GM18520 (cell line): ENCODE data around the gene PFKP.
A peak's percentile ranks its signal among the peaks of the same experiment; 100 is the strongest.

Source experiments
- ATAC-seq: cut with Tn5 transposase; IDR thresholded peaks from one replicate; pipeline ENCODE4 v1.9.1; 2021; ENCODE audit not compliant: unreplicated experiment

The PFKP gene

DNA sequence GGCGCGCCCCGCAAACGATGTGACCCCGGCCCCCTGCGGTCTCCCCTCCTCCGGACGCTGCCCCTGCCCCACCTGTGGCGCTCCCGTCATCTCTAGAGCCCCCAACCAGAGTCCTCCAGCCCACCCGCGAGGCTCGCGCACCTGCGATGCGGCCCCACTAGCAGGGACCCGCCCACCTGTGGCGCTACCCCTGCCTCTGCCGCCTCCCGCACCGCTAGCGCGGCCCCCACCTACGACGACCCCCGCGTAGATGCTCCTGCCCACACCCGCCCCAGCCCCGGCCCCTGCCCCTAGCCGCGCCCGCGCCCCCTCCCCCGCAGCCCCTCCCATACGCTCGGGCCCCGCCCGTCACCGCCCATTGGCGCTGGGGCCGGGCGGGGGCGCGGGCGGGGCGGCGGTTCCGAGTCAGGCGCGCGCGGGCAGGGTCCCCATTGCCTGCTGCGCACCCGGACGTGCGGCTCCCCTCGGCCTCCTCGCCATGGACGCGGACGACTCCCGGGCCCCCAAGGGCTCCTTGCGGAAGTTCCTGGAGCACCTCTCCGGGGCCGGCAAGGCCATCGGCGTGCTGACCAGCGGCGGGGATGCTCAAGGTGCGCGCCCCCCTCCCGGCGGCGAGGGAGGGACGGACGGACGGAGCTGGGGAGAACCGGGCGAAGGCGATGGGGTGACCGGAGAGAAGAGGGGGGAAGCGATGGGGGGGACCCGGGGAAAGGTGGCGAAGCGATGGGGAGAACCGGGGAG is at the start of gene PFKP:
PFKP (plus strand) TSS at position 431 of the 741 bp plus-strand sequence; CDS start at position 479, 48 bp downstream.
- ATAC-seq, result peak; percentile 32

DNA sequence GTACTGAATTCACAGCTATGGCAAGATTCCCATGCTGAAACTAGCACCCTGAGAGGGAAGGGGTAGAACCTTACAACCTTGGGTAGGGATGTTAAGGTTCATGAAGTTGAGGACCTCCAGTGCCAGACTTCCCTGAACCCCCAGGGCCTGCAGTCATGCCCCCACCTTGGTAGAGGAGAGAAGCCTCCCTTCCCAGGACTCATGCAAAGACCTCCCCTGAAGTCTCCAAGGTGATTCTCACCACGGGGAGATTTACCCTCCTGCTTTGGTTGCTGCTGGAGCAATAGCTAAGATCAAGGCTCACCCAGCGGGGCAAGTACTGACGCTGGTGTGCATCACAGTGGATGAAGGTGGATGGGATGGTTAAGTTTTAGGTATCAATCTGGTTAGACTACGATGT is 49.1 kb upstream of the PFKP start:
- no peak for ATAC-seq

DNA sequence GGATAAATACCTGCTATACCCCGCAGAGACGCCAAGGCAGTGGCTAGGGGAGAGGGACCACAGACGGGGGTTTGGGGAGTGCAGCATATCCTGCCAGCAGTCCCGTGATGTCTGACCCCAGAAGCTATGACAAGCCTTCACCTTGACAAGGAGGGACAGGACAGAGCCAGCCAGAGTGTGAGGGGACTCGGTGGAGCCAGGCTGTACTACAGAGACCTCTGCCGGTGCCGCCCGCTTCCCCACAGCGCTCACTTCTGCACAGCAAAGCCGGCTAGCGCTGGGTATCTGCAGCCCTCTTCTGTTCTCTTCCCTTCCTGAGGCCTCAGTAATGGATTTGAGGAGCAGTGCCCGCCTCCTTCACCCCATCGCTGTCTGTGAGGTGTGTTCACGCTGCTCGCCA is 47.0 kb upstream of the PFKP start:
- ATAC-seq, result no peak

DNA sequence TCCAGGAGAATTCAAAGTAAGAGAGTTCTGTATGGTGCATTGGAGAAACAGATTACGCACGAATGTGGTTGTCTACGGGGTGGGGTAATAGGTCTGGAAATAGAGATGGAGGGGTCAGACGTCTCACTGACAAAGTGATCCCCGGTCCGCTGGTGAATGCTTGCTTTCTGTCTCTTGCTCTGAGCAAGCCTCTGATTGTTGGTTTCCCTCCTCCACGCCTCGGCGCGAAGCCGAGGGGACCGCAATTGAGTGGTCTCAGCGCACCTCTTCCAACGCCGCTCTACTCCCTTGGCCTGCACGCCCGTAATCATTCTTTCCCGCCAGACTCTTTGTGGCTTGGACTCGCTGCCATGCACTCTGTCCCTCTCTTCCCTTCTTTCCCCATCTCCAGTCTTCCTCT is 46.5 kb upstream of the PFKP start:
- ATAC-seq, result no peak

DNA sequence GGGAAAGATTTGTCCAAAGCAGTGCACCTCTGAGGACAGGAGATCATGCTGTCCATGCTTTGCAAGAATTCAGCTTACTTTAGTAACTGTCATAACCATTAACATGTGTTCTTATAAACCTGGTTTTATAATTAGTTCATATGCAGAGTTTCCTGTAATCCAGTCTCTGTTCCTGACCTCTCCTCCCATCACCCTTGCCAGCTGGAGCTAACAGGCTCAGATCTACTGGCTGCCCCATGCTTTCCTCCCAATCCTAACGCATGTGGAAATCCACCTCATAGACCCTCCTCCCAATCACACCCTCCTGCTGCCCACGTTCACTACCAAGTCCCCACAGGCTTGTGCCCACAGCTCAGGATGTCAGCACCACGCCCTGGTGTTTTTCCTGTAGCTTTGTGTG is 45.3 kb upstream of the PFKP start:
- ATAC-seq, result no peak

DNA sequence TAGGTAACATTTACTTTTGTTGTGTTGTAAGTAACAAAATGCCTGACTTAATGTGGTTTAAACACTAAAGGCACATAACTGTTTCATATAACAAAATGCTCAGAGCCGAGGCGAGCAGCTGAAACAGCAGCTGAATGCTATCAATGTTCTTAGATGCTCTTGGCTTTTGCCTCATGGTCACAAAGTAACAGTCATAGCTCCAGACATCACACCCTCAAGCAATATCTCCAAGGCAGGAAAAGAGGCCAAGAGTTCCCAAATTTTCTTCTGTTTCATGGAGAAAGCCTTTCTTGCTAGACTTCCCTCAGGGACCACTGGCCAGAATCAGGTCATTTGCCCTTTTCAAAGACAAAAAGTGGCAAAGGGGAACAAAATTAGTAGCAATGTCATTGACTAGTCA is 43.5 kb upstream of the PFKP start:
- ATAC-seq, result no peak

DNA sequence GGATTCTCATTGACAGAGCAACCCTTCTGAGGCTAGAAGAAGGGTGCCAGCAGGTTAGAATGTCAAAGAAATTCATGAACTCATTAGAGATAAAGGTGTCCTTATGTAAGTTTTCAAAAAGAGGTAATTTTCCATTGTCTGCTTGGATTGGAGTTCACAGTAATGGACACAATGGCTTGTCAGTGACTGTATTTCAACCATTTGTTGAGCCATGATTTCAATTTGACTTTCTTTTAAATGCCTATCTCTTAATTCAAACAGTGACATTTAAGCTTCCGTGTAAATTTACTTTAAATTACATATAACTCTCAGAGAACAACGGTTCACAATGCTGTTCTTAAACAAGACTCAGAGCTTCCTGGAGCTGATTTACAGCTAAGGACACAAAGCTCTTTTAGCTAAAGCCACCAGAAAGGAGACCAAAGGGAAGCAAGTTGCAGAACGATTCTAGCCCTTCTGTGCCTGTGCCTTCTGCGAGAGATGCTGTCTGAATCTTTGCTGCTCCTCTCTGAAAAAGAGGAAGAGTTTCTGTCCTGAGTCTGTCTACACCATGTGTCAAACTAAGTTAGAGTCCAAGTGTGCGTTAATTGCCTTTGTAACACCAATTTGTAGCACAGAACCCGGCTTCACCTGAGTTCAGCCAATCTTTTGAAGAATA is 42.2 kb upstream of the PFKP start:
- ATAC-seq, result no peak

DNA sequence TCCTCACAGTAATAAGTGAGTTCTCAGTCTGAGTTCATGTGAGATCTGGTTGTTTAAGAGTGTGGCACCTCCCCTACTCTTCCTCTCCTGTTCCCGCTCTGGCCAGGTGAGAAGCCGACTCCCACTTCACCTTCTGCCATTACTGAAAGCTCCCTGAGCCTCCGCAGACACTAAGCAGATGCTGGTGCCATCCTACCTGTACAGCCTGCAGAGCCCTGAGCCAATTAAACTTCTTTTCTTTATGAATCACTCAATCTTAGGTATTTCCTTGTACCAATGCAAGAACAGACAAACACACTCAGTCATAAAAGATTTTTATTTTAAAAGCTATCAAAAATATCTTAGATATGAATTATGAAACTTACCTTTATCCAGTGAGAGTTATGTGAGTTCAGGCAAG is 39.5 kb upstream of the PFKP start:
- ATAC-seq, result no peak

DNA sequence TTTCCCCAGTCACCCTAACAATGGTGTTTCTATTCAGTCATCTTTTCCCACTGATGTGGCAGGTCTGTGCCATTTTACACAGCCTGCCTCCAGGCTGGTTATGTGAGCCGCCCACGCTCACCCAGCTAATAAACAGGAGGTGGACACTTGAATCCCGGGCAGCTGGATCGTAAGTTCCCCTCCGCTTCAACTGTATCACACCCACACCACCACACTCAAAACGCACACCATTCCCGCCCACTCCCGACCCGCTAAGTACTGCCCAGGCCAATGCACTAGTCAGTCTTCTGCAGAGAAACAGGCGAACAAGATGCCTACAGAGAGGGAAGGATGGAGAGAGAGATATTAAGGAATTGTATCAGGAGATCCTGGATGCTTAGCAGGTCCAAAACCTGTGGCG is 38.9 kb upstream of the PFKP start:
- ATAC-seq, result no peak

DNA sequence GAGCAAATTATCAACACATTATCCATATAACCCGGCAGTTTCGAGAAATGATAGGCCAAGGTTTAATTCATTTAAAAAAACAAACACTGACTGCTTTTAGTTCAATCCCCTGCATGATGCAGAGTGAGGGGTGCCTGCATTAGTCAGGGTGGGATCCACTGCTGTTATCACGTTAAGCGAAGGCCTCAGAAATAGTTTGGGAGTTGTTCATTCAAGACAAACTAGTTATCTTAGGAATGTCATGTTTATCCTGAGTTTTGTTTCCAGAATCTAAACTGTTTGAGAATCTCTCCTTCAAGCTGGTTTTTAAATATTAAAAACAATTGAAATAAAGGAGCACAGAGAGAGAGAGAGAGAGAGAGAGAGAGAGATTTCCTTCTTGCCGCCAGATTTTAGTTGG is 36.6 kb upstream of the PFKP start:
- no peak for ATAC-seq

DNA sequence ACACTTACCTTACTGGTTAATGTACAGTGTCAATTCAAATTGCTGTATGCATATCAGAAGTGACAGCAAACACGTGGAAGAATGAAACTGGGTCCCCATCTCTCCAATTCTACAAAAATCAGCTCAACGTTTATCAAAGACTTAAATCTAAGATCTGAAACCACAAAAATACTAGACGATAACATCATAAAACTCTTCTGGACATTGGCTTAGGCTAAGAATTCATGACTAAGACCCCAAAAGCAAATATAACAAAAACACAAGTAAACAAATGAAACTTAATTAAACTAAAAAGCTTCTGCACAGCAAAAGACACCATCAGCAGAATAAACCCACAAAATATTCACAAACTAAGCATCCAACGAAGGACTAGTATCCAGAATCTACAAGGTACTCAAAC is 35.9 kb upstream of the PFKP start:
- no peak for ATAC-seq

DNA sequence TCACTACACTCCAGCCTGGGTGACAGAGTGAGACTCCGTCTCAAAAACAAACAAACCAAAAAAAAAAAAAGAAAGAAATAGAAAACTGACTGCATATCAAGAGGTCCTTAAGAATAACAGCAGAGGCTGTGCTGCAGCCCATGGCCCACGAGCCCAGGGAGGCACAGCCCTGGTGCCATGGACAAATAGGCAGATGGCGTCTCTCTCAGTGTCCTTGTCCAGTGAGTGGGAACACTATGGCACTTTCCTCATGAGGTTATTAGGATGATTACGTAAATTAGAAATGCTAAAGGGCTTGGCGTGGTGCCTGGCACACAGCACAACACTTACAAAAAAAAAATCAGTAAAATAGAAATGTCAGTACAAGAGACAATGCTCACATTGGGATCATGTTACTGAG is 33.4 kb upstream of the PFKP start:
- ATAC-seq, result no peak

DNA sequence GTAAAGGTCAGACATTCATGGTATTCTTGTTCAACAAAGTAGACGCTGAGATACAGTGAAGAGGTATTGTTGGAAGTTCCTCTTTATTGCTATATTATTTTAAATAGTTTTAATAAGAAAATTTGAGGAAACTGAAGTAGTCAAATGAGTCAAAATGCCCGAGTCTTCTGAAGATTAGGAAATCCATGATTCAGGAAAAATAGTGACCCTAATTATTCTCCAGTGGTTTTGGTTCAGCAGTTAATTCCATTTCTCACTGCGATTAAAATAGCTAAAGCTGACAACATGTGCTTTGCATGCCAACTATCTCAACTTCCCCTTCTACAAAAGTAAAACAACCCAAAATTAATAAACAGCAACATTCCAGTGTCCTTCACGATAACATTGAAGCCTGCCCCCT is 32.7 kb upstream of the PFKP start:
- no peak for ATAC-seq

DNA sequence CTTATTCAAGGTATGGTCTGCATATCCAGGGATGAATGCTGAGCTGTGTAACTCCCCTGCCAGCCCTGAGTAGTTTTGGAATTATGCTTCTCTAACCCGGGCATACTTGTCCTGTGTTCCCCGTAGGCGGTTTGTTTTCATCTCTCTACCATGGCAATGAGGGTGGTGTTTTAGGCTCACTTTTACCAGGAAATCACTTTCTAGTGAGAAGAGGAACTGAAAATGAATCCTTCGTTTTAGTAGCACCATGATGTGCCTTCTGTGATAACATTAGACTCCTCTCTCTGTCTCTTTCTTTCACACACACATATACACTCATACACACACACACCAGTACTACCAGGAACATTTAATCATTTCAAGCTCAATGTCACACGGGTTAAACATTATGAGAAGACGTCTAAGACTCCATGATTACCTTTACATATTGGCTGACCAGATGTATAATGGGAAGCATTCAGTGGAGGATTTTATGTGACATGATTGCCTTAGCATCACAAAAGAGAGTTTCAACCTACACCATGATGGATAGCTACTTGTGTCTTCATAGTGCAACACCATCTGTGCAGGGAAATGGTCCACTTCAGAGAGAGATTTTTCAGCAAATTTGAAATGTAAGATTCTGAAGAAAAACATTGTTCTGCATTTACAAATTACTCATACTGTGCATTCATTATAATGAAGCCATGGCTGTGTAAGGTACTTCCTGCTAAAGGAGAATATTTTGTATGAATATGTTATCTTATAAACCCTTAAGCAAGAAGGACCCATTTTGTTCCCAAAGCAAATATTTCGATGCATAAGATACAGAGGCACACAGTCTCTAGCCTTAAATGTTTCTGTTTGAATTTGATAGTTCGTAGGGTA is 31.0 kb upstream of the PFKP start:
- ATAC-seq, result peak; percentile 88

DNA sequence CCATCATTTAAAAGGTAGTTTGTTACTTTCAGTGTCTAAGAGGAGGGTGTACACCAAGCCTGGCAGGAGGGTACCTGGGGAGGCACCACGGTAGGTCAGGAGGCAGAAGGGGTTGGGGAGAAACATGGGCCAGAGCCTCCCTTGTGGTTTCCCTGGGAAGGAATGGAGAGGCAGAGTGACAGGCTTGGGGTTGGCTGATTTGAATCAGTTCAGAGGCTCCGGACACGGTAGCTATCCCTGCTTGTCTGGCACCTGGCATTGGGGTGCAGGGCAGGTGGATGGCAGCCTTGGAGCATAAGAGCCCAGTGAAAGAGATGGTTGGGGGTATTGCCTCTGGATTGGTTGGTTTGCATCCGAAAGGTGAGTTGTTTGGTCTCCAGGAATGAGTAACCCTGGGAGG is 30.2 kb upstream of the PFKP start:
- no peak for ATAC-seq

DNA sequence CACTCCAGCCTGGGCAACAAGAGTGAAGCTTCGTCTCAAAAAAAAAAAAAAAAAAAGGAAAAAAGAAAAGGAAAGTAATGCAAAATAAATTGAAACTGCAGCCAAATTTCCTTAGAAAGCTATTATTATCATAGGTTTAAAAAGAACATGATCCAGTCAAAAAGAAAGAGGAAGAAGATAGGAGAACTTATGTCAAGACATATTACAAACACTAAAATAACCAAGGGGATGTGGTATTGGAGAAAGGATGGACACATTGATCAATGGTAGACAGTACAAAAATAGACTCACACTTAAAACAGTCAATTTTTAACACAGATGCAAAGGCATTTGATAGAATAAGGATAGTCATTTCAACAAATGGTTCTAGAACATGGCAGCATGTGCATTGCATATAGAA is 27.3 kb upstream of the PFKP start:
- ATAC-seq, result no peak

DNA sequence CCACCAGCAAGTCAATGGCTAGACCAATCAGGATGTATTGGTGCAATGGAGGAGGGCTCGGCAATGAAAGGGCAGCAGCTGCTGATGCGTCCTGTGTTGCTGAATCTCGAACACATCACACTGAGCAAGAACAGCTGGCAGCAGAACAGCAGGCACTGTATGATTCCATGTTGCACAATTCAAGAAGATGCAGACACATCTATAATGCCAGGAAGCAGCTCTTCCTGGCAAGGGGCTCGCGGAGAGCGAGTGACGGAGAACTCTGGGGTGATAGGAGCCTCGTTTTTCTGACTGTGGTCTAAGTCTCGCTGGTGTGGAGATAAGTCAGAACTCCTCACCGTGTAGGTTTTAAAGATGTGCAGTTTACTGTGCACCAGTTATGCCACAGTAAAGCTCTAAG is 24.8 kb upstream of the PFKP start:
- ATAC-seq, result no peak

DNA sequence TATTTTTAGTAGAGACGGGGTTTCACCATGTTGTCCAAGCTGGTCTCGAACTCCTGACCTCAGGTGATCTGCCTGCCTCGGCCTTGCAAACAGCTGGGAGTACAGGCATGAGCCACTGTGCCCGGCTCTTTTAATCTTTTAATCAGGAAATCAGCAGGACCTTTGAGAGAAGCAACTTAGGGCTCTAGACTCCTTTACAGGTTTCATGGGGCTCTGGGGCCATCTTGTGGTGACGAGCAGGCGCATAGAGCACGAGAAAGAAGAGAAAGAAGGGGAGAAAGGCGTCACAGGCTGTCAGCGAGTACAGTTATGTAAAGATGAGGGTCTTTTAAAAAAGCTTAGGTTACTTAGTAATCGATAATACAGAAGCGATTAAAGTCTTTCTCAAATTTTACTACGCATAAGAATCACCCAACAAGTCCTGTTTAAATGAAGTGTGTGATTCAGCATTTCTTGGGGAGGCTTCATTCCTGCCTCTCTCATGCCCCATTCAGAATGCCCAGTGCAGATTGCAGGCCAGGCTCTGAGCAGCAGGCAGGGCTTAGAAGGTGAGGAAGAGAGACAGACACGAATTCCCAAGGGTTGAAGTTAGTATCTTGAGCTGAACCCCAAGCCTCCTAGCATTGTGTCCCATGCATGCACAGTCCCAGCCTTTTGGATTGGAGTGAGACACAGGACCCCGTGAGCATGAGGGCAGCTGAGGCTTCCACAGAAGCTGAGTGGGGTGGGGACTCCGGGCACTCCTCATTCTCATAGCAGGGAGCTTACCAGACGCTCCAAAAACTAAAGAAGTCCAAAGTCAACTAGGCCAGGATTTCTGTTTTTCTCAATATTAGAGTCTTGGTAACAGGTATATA is 23.6 kb upstream of the PFKP start:
- ATAC-seq, result peak; percentile 79

DNA sequence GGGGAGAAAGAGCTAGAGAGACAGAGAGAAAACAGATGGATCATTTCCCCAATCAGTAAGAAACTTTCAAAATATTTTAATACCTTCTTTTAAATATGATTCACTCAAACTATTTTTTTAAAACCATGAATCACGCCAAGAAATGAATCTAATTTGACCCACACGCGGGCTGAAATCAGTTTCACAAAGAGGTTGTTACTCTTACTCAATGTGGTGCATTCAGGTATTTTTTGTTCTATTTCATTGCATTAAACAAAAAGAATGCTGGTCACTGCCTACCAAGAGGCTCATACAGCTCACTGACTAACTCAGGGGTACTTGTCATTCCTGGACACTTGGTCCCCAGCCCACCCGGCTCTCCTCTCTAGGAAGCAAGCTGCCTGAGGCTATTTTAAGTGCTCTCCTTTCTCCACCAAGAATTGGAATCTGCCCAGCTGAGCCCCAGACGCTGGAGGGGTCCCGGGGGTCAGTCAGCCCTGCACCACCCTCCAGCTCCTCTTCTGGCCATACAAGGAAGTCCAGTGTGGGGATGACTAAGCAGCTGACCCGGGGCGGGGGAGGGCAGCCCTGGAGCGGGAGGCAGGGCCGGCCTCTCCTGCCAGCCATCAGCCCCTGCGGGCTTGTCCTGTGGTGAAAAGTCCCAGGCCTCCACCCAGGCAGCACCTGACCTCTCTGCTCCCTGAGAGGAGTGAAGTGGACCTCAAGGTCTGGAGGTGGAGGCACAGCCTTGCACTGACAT is 21.7 kb upstream of the PFKP start:
- ATAC-seq, result no peak

DNA sequence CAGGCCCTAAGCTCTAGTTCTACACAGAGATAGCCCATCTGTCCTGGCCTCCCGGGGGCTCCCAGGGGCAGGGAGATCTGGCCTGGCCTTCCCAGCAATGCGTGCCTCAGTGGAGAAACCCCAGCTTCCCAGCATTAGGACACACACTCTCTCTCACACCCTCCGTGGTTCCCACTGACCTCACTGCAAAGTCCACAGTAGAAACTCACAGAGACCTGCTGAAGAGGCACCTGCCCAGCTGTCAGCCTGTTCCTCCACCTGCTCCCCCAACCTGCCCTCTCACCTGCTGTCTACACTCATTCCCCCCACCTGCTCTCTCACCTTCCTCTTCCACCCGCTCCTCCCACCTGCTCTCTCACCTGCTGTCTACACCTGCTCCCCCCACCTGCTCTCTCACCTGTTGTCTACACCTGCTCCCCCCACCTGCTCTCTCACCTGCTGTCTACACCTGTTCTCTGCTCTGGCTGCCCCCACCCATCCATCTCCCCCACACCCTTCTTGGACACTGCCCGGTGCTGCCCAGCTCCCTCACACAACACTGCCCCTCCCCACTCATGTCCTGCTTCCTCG is 21.1 kb upstream of the PFKP start:
- no peak for ATAC-seq
